ENCODE measurements around the gene ZCCHC3. TPM values are rescaled to one million over a fixed set of nuclear protein-coding genes. Genes with fewer than 3 reads are reported as not detected.

ZCCHC3 gene
- total RNA-seq, 2 experiments from 2014 or later, result 19.3 to 19.5 TPM

DNA sequence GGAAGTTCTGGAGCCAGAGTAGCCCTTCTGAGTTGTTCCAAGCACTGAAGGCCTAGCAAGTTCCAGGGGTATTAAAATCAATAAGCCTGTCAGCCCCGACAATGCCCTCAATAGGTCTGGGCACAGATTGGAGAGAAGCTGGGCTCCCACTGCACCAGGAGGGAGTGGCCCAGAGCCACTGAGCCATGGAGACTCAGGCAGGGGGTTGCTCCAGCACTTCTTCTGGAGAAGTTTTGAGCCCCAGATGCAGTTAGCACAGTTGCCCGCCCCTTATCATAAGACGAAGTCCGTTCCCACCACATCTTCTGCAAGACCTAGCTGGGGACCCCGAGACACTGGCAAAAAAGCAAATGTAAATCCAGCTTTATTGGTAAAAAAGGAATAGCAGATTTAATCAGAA is 26.9 kb upstream of the ZCCHC3 start:
- ATAC-seq (ENCODE audit: poor library complexity), result no peak
- no peak for DNase-seq
- CTCF ChIA-PET, result no interaction called here

DNA sequence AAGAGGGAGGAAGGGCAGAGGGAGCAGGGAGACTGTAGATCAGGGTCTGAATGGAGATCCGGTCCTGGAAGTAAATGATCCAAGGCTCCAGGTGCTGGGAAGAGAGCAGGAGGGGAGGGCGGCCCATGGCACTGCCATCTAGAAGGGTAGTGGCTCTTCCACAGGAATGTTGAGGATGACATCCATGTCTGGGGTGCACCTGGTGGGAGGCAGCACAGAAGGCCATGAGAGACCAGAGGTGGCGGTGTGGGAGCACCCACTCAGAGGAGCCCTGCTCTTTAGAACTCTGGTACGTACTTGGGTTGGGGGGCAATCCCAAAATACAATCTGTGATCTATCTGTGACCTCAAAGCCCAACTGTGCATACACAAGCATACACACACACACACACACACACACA is 26.3 kb upstream of the ZCCHC3 start:
- DNase-seq (no peak), ATAC-seq (ENCODE audit: poor library complexity) (no peak)
- ChIA-PET POLR2A (no interaction called here), CTCF (no interaction called here)
- Mint-ChIP-seq H3K9me3 (no peaks in the 10 kb centered on the region), H3K36me3 (ENCODE audit: low read depth) (peaks cover 3% of the 10 kb centered on the region), H3K27me3 (peaks cover 4% of the 10 kb centered on the region), H3K4me1 (ENCODE audit: low read depth) (peaks cover 10% of the 10 kb centered on the region), H3K4me3 (no peak overlapping the region), H3K27ac (no peak overlapping the region)
- no peak overlapping the region for H3K27ac ChIP-seq (ENCODE audit: low read depth in 1 of 2, low read length in 2 of 2)
- H3K4me1 ChIP-seq (ENCODE audit: insufficient read depth, low read length), result peaks cover 8% of the 10 kb centered on the region
- H3K9me3 ChIP-seq (ENCODE audit: control insufficient read depth in 1 of 2, insufficient read depth in 1 of 2, low read length in 2 of 2), result no peaks in the 10 kb centered on the region
- TF ChIP-seq, protein P1, sequence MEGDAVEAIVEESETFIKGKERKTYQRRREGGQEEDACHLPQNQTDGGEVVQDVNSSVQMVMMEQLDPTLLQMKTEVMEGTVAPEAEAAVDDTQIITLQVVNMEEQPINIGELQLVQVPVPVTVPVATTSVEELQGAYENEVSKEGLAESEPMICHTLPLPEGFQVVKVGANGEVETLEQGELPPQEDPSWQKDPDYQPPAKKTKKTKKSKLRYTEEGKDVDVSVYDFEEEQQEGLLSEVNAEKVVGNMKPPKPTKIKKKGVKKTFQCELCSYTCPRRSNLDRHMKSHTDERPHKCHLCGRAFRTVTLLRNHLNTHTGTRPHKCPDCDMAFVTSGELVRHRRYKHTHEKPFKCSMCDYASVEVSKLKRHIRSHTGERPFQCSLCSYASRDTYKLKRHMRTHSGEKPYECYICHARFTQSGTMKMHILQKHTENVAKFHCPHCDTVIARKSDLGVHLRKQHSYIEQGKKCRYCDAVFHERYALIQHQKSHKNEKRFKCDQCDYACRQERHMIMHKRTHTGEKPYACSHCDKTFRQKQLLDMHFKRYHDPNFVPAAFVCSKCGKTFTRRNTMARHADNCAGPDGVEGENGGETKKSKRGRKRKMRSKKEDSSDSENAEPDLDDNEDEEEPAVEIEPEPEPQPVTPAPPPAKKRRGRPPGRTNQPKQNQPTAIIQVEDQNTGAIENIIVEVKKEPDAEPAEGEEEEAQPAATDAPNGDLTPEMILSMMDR (IDR thresholded peaks at IDR 0.05), result no peak
- H3K27me3 ChIP-seq (ENCODE audit: control insufficient read depth in 1 of 2, insufficient read depth in 2 of 2, low read length in 2 of 2), result no peaks in the 10 kb centered on the region
- no peak overlapping the region for H3K4me3 ChIP-seq (ENCODE audit: low read length)
- no peaks in the 10 kb centered on the region for H3K36me3 ChIP-seq (ENCODE audit: insufficient read depth, low read length)
- intact Hi-C loops (cut with DNase I, micrococcal nuclease), result no loop called here

More for the DNA sequence above, 26.9 kb upstream of the ZCCHC3 start:
- Mint-ChIP-seq H3K36me3 (ENCODE audit: low read depth) (no peaks in the 10 kb centered on the region), H3K4me1 (ENCODE audit: low read depth) (peaks cover 10% of the 10 kb centered on the region), H3K9me3 (no peaks in the 10 kb centered on the region), H3K4me3 (no peak overlapping the region), H3K27me3 (peaks cover 4% of the 10 kb centered on the region), H3K27ac (no peak overlapping the region)
- intact Hi-C loops (cut with DNase I, micrococcal nuclease), result no loop called here
- H3K36me3 ChIP-seq (ENCODE audit: insufficient read depth, low read length), result no peaks in the 10 kb centered on the region
- no peaks in the 10 kb centered on the region for H3K27me3 ChIP-seq (ENCODE audit: control insufficient read depth in 1 of 2, insufficient read depth in 2 of 2, low read length in 2 of 2)
- POLR2A ChIA-PET, result no interaction called here
- no peaks in the 10 kb centered on the region for H3K9me3 ChIP-seq (ENCODE audit: control insufficient read depth in 1 of 2, insufficient read depth in 1 of 2, low read length in 2 of 2)
- no peak overlapping the region for H3K27ac ChIP-seq (ENCODE audit: low read depth in 1 of 2, low read length in 2 of 2)
- H3K4me3 ChIP-seq (ENCODE audit: low read length), result no peak overlapping the region
- H3K4me1 ChIP-seq (ENCODE audit: insufficient read depth, low read length), result peaks cover 8% of the 10 kb centered on the region
- TF ChIP-seq, protein P1 (IDR thresholded peaks at IDR 0.05), result no peak

DNA sequence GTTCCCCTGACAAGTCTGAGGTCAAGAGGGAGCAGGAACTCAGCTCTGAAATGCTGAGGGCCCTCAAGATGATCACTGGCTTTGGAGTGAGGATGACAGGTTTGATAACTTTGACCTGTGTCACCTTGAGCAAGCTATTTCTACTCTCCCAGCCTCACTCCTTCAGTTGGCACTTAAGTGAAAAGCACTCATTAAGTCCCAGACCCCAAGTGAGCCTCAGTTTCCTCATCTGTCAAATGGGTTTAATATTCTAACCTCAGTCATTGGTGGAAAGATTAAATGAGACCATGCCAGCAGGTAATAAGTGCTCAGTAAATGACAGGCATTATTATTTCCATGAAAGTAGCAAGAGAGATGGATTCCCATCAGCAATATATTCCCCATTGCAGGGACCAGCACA is 25.8 kb upstream of the ZCCHC3 start:
- Histone ChIP-seq H3K36me3 (ENCODE audit: insufficient read depth, low read length) (peaks cover 2% of the 10 kb centered on the region), H3K4me1 (ENCODE audit: insufficient read depth, low read length) (peaks cover 7% of the 10 kb centered on the region), H3K4me3 (ENCODE audit: low read length) (no peak overlapping the region), H3K27me3 (ENCODE audit: control insufficient read depth in 1 of 2, insufficient read depth in 2 of 2, low read length in 2 of 2) (no peaks in the 10 kb centered on the region), H3K9me3 (ENCODE audit: control insufficient read depth in 1 of 2, insufficient read depth in 1 of 2, low read length in 2 of 2) (no peaks in the 10 kb centered on the region), H3K27ac (ENCODE audit: low read depth in 1 of 2, low read length in 2 of 2) (no peak overlapping the region)
- H3K36me3 Mint-ChIP-seq (ENCODE audit: low read depth), result peaks cover 6% of the 10 kb centered on the region
- H3K4me3 Mint-ChIP-seq, result no peak overlapping the region
- H3K9me3 Mint-ChIP-seq, result no peaks in the 10 kb centered on the region
- CTCF ChIA-PET, result no interaction called here
- DNase-seq, result no peak
- TF ChIP-seq, protein P1 (IDR thresholded peaks at IDR 0.05), result no peak
- H3K4me1 Mint-ChIP-seq (ENCODE audit: low read depth), result peaks cover 7% of the 10 kb centered on the region
- no peak overlapping the region for H3K27ac Mint-ChIP-seq
- intact Hi-C loops (cut with DNase I, micrococcal nuclease), result no loop called here
- H3K27me3 Mint-ChIP-seq, result peaks cover 4% of the 10 kb centered on the region
- ATAC-seq (ENCODE audit: poor library complexity), result no peak
- POLR2A ChIA-PET, result no interaction called here
